DMS79 (cell line): ENCODE data around the gene RPAP2.

Experiments used
- DNase-seq: peaks from one replicate; lab custom pipeline; 2025; lab: John Stamatoyannopoulos, UW

RPAP2 gene

GRCh38 chr1:92447033-92447681 lies 148.3 kb downstream of the RPAP2 start:
- DNase-seq, result no peak

GRCh38 chr1:92447976-92448375 lies 149.1 kb downstream of the RPAP2 start:
- no peak for DNase-seq
